Testis (tissue), 2 donors: Measurements from ENCODE around the gene TEAD1.

Experiments used
- CTCF ChIP-seq, 3 experiments: fragments of 450-650 bp in 2 of 3; fragments of 200-600 bp in 1 of 3; sonication (generic) in 1 of 3; IDR thresholded peaks; one replicate each; pipeline ENCODE4 v1.5.1; 2016 to 2019; ENCODE audit warnings: antibody characterized with exemption in 3 of 3, mild to moderate bottlenecking in 2 of 3, moderate library complexity in 1 of 3
- POLR2A ChIP-seq: fragments of 450-650 bp; IDR thresholded peaks from one replicate; pipeline ENCODE4 v1.6.1; 2017; ENCODE audit warnings: antibody characterized with exemption, mild to moderate bottlenecking, moderate library complexity

GRCh38 chr11:12949453-12949852 is 275.2 kb downstream of the TEAD1 start:
- TF ChIP-seq CTCF (IDR thresholded peaks at IDR 0.05) (no peak), POLR2A (no peak)
